Measurements from ENCODE around the gene RASGRF1.

GRCh38 chr15:79122391-79122790 is 31.8 kb upstream of the RASGRF1 start:
- no peak for TF ChIP-seq CTCF (IDR thresholded peaks at IDR 0.05 in 8 of 11, conservative IDR thresholded peaks at IDR 0.05 in 3 of 11)
- no peak for TF ChIP-seq POLR2A (IDR thresholded peaks at IDR 0.05)
- no peak for TF ChIP-seq POLR2AphosphoS5 (IDR thresholded peaks at IDR 0.05)

All from spleen (tissue), 7 donors.